ENCODE data around the gene SPEN. TPM values are rescaled to one million over a fixed set of nuclear protein-coding genes. Genes with fewer than 3 reads are reported as not detected.
"Not testable (repeated sequence)": the region's sequence is repeated elsewhere in the genome, so short reads cannot be mapped to it uniquely, and the experiment has no call there.

SPEN gene
- total RNA-seq, 2 experiments from 2014 or later, result 59.8 to 60.3 TPM

DNA sequence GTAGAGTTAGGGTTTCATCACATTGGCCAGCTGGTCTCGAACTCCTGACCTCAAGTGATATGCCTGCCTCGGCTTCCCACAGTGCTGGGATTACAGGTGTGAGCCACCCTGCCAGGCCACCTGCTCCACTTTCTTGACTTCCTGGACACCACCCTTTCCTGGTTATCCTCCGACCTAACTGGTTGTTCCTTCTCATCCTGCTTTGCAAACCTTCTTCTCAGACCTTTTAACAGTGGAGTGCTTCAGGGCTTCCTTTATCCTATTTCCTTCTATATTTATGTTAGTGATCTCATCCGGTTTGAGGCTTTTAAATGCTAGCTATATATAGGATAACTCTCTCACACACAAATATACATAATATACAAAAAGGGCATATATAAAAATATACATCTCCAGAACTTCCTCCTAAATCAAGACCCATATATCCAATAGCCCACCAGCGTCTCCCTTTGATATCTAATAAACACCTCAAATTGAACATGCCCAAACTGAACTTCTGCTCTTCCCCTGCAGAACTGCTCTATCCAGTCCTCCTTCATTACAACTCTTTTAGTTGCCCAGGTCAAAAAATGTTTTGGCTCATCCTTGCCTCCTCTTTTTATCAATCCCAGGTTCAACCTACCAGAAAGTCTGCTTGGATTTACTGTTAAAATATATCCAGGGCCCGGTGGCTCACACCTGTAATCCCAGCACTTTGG, 20.5 kb upstream of the SPEN start:
- Mint-ChIP-seq H3K9me3 (no peaks in the 10 kb centered on the region), H3K36me3 (ENCODE audit: low read depth) (peaks cover 4% of the 10 kb centered on the region), H3K27me3 (no peaks in the 10 kb centered on the region), H3K4me1 (ENCODE audit: low read depth) (peaks cover 9% of the 10 kb centered on the region), H3K4me3 (no peak overlapping the region), H3K27ac (no peak overlapping the region)
- ChIA-PET CTCF (no interaction called here), POLR2A (no interaction called here)
- DNase-seq (no peak), ATAC-seq (no peak)
- intact Hi-C loops (cut with micrococcal nuclease), result no loop called here
- TF ChIP-seq CTCF (IDR thresholded peaks at IDR 0.05), result no peak

DNA sequence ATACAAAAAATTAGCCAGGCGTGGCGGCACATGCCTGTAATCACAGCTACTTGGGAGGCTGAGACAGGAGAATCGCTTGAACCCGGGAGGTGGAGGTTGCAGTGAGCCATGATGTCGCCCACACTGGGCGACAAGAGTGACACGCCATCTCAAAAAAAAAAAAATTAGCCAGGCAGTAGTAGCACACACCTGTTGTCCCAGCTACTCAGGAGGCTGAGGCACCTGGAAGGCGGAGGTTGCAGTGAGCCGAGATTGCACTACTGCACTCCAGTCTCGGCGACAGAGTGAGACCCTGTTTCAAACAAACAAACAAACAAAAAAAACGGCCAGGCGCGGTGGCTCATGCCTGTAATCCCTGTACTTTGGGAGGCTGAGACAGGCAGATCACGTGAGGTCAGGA, 19.9 kb upstream of the SPEN start:
- DNase-seq; H3K9me3 Mint-ChIP-seq; H3K4me3 Mint-ChIP-seq; CTCF ChIA-PET; H3K27ac Mint-ChIP-seq; H3K27me3 Mint-ChIP-seq; H3K4me1 Mint-ChIP-seq (ENCODE audit: low read depth); H3K36me3 Mint-ChIP-seq (ENCODE audit: low read depth); POLR2A ChIA-PET; ATAC-seq; intact Hi-C loops (cut with micrococcal nuclease): not testable (repeated sequence)

GRCh38 chr1:15828931-15829330, 18.6 kb upstream of the SPEN start:
- H3K4me3 Mint-ChIP-seq; H3K27ac Mint-ChIP-seq; ATAC-seq; H3K9me3 Mint-ChIP-seq; POLR2A ChIA-PET; DNase-seq; H3K27me3 Mint-ChIP-seq; H3K36me3 Mint-ChIP-seq (ENCODE audit: low read depth); intact Hi-C loops (cut with micrococcal nuclease): not testable (repeated sequence)
- peaks cover 17% of the 10 kb centered on the region for H3K4me1 Mint-ChIP-seq (ENCODE audit: low read depth)
- CTCF ChIA-PET, result interaction anchor here (1.2 kb wide), 1 partner anchor 20 kb away, joined by 3 read pairs; no protein-coding TSS in a partner anchor

DNA sequence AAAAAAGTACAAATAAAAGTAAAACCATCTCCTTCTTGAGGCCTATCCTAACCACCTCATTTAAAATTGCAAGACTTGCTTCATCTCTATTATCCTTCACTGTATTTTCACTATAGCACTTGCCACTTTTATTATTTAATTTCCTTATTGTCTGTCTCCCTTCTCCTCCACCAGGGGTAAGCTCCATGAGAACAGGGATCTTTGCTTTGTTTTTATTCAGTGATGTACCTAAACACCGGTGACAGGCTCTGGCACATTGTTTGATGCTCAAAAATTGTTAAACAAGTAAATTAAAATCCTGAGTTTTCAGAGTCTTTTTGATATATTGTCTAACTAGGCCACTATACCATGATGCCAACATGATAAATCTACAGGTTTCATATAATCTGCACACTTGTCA, 17.2 kb upstream of the SPEN start:
- TF ChIP-seq CTCF (IDR thresholded peaks at IDR 0.05), result no peak
- no peak overlapping the region for H3K4me3 Mint-ChIP-seq
- ATAC-seq (no peak), DNase-seq (no peak)
- H3K27ac Mint-ChIP-seq, result no peak overlapping the region
- intact Hi-C loops (cut with micrococcal nuclease), result no loop called here
- peaks cover 17% of the 10 kb centered on the region for H3K4me1 Mint-ChIP-seq (ENCODE audit: low read depth)
- ChIA-PET CTCF (interaction anchor here (1.2 to 1.4 kb wide), 2 partner anchors 15 to 19 kb away, joined by 3 to 6 read pairs; no protein-coding TSS in a partner anchor), POLR2A (no interaction called here)
- H3K36me3 Mint-ChIP-seq (ENCODE audit: low read depth), result peaks cover 7% of the 10 kb centered on the region
- no peaks in the 10 kb centered on the region for H3K27me3 Mint-ChIP-seq
- no peaks in the 10 kb centered on the region for H3K9me3 Mint-ChIP-seq

DNA sequence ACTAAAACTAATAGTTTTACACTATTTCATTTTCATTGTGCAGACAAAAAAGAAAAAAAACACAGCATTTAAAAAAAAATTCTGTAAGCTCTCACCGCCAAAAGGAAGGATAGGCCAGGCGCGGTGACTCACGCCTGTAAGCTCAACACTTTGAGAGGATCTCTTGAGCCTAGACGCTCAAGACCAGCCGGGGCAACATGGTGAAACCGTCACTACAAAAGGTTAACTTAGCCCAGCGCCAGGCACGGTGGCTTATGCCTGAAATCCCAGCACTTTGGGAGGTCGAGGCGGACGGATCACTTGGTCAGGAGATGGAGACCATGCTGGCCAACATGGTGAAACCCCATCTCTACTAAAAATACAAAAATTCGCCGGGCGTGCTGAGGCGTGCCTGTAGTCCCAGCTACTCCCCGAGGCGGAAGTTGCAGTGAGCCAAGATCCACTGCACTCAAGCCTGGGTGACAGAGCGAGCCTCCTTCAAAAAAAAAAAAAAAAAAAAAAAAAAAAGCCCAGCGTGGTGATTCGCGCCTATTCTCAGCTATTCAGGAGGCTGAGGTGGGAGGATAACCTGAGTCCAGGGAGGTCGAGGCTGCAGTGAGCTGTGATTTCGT, 14.3 kb upstream of the SPEN start:
- Mint-ChIP-seq H3K27me3 (no peaks in the 10 kb centered on the region), H3K36me3 (ENCODE audit: low read depth) (peaks cover 7% of the 10 kb centered on the region), H3K9me3 (no peaks in the 10 kb centered on the region), H3K4me1 (ENCODE audit: low read depth) (peaks cover 34% of the 10 kb centered on the region), H3K27ac (peak overlapping the region; percentile 96), H3K4me3 (peak overlapping the region; percentile 94)
- DNase-seq (peak; percentile 69), ATAC-seq (no peak)
- intact Hi-C loops (cut with micrococcal nuclease), result no loop called here
- ChIA-PET POLR2A (interaction anchor here (0.6 to 4.2 kb wide), 23 partner anchors 9 to 307 kb away, joined by 3 to 75 read pairs (median 5); partner anchors contain the start of genes DNAJC16, SPEN and ZBTB17), CTCF (interaction anchor here (0.7 to 3.9 kb wide), 7 partner anchors 9 to 175 kb away, joined by 3 to 28 read pairs (median 7); partner anchors contain the start of genes SPEN and ZBTB17)
- TF ChIP-seq CTCF (IDR thresholded peaks at IDR 0.05), result no peak
